Calu3 (cell line): Measurements from ENCODE around the gene XG. TPM values are rescaled to one million over a fixed set of nuclear protein-coding genes. Genes with fewer than 3 reads are reported as not detected.
"Not testable (repeated sequence)": the region's sequence is repeated elsewhere in the genome, so short reads cannot be mapped to it uniquely, and the experiment has no call there.

Experiments used
- BruUV-seq: library from RNA; stranded (reverse); fragments of 400-500 nt; replicated peaks from 2 replicates; lab custom pipeline; 2021; lab: Mats Ljungman, UMichigan
- CTCF ChIA-PET: fragments of 300-600 bp; sonication (Branson Sonifier 250); formaldehyde crosslinking; loops from one replicate; lab custom pipeline; 2022; ENCODE audit warnings: antibody characterized with exemption; lab: Charles Lee
- DNase-seq: peaks from one replicate; pipeline ENCODE4 v3.0.0; 2022
- H3K27ac Mint-ChIP-seq: one replicate; pipeline ENCODE4 v1.8.0; 2022; ENCODE audit warnings: mixed read lengths; ENCODE audit not compliant: unreplicated experiment
- H3K27me3 Mint-ChIP-seq: one replicate; pipeline ENCODE4 v1.8.0; 2022; ENCODE audit warnings: mixed read lengths; ENCODE audit not compliant: unreplicated experiment
- H3K36me3 Mint-ChIP-seq: one replicate; pipeline ENCODE4 v1.8.0; 2022; ENCODE audit warnings: mild to moderate bottlenecking, moderate library complexity, mixed read lengths; ENCODE audit not compliant: insufficient read depth, unreplicated experiment
- H3K4me1 Mint-ChIP-seq: one replicate; pipeline ENCODE4 v1.8.0; 2022; ENCODE audit warnings: mild to moderate bottlenecking, low read depth, mixed read lengths; ENCODE audit not compliant: unreplicated experiment
- H3K4me3 Mint-ChIP-seq: one replicate; pipeline ENCODE4 v1.8.0; 2022; ENCODE audit warnings: mild to moderate bottlenecking, low read depth, moderate library complexity, mixed read lengths; ENCODE audit not compliant: unreplicated experiment
- H3K9me3 Mint-ChIP-seq: one replicate; pipeline ENCODE4 v1.8.0; 2022; ENCODE audit warnings: low read depth, mixed read lengths; ENCODE audit not compliant: unreplicated experiment
- CTCF ChIP-seq: fragments of 200-600 bp; IDR thresholded peaks from one replicate; pipeline ENCODE4 v1.8.0; 2022; ENCODE audit warnings: antibody characterized with exemption; ENCODE audit not compliant: unreplicated experiment
- intact Hi-C: fragments of 100-400 bp; cut with micrococcal nuclease; formaldehyde crosslinking; loops from one replicate; pipeline ENCODE4 v1.10.0; 2022; ENCODE audit not compliant: unreplicated experiment
- total RNA-seq: library from RNA; stranded (reverse); gene quantifications from 2 replicates; pipeline ENCODE4 v1.2.3, GENCODE V29; 2022

Gene XG
- total RNA-seq, 1 experiment from 2014 or later: not detected

GRCh38 chrX:2723286-2723879 lies 28.5 kb upstream of the XG start:
- Mint-ChIP-seq H3K36me3 (peaks cover 6% of the 10 kb centered on the region), H3K4me3 (no peak overlapping the region), H3K27me3 (no peaks in the 10 kb centered on the region), H3K9me3 (no peaks in the 10 kb centered on the region), H3K4me1 (no peaks in the 10 kb centered on the region), H3K27ac (no peak overlapping the region)
- no TSS peak for BruUV-seq
- intact Hi-C loops: no loop called here
- DNase-seq: no peak
- TF ChIP-seq CTCF: no peak
- CTCF ChIA-PET: no interaction called here

GRCh38 chrX:2727264-2727663 lies 24.6 kb upstream of the XG start:
- intact Hi-C loops, H3K36me3 Mint-ChIP-seq, H3K9me3 Mint-ChIP-seq, H3K27ac Mint-ChIP-seq, BruUV-seq, H3K27me3 Mint-ChIP-seq, DNase-seq, H3K4me3 Mint-ChIP-seq, H3K4me1 Mint-ChIP-seq, CTCF ChIA-PET: not testable (repeated sequence)

GRCh38 chrX:2732076-2732475 lies 19.8 kb upstream of the XG start:
- intact Hi-C loops: no loop called here
- peaks cover 15% of the 10 kb centered on the region for H3K36me3 Mint-ChIP-seq
- no peak for TF ChIP-seq CTCF
- H3K9me3 Mint-ChIP-seq: no peaks in the 10 kb centered on the region
- H3K27ac Mint-ChIP-seq: no peak overlapping the region
- no peak overlapping the region for H3K4me3 Mint-ChIP-seq
- H3K27me3 Mint-ChIP-seq: no peaks in the 10 kb centered on the region
- BruUV-seq: no TSS peak
- CTCF ChIA-PET: no interaction called here
- no peak for DNase-seq
- H3K4me1 Mint-ChIP-seq: no peaks in the 10 kb centered on the region

GRCh38 chrX:2732649-2733048 lies 19.2 kb upstream of the XG start:
- no TSS peak for BruUV-seq
- CTCF ChIA-PET: no interaction called here
- no peaks in the 10 kb centered on the region for H3K4me1 Mint-ChIP-seq
- no peak for TF ChIP-seq CTCF
- H3K36me3 Mint-ChIP-seq: peaks cover 15% of the 10 kb centered on the region
- no peaks in the 10 kb centered on the region for H3K27me3 Mint-ChIP-seq
- no peak overlapping the region for H3K27ac Mint-ChIP-seq
- intact Hi-C loops: no loop called here
- H3K4me3 Mint-ChIP-seq: no peak overlapping the region
- DNase-seq: no peak
- H3K9me3 Mint-ChIP-seq: no peaks in the 10 kb centered on the region

GRCh38 chrX:2733286-2733685 lies 18.6 kb upstream of the XG start:
- DNase-seq: no peak
- intact Hi-C loops: no loop called here
- Mint-ChIP-seq H3K27ac (no peak overlapping the region), H3K27me3 (no peaks in the 10 kb centered on the region), H3K4me1 (no peaks in the 10 kb centered on the region), H3K36me3 (peaks cover 12% of the 10 kb centered on the region), H3K4me3 (no peak overlapping the region), H3K9me3 (no peaks in the 10 kb centered on the region)
- CTCF ChIA-PET: no interaction called here
- no peak for TF ChIP-seq CTCF
- no TSS peak for BruUV-seq
